HCT116 (cell line): ENCODE measurements around the gene SF3B5. TPM values are rescaled to one million over a fixed set of nuclear protein-coding genes. Genes with fewer than 3 reads are reported as not detected.

Experiments
- ATAC-seq: fragments of 200-7000 bp; cut with Tn5 transposase; 2 replicates; pipeline ENCODE4 v1.9.1; 2020; ENCODE audit warnings: mild to moderate bottlenecking, moderate library complexity
- BruUV-seq: library from RNA; stranded (reverse); fragments of 400-500 nt; replicated peaks from 2 replicates; lab custom pipeline; 2021; lab: Mats Ljungman, UMichigan
- CTCF ChIA-PET: fragments of 300-600 bp; sonication (Branson Sonifier 250); formaldehyde crosslinking; loops from one replicate; lab custom pipeline; 2021; ENCODE audit warnings: antibody characterized with exemption; lab: Charles Lee
- POLR2A ChIA-PET: fragments of 300-600, 350-600 bp; sonication (Branson Sonifier 250); formaldehyde crosslinking; loops from one replicate; lab custom pipeline; 2021; ENCODE audit warnings: antibody characterized with exemption; lab: Charles Lee
- RAD21 ChIA-PET, 2 experiments: fragments of 300-600 bp; sonication (Branson Sonifier 250); formaldehyde crosslinking; loops; one replicate each; lab custom pipeline; 2023; ENCODE audit warnings: low total read pairs in 2 of 2; ENCODE audit not compliant: uncharacterized antibody in 2 of 2, unreplicated experiment in 2 of 2, low non-redundant PET in 1 of 2; lab: Charles Lee
- DNase-seq: peaks from one replicate; pipeline ENCODE4 v3.0.0-alpha.2; 2010; ENCODE audit warnings: low read depth, low spot score
- H2AFZ ChIP-seq: fragments of 200-600 bp; shearing (Covaris generic), sonication (generic); 2 replicates; pipeline ENCODE4 v1.6.1; 2017; ENCODE audit warnings: low read depth, mixed run types, mixed read lengths, antibody characterized with exemption, low read length; ENCODE audit not compliant: poor library complexity, severe bottlenecking
- H3K27ac ChIP-seq: 2 replicates; pipeline ENCODE4 v1.5.1; 2012; ENCODE audit warnings: low read depth, low read length
- H3K27me3 ChIP-seq: fragments of 200-600 bp; sonication (generic); 2 replicates; pipeline ENCODE4 v1.6.1; 2016; ENCODE audit warnings: mixed run types, low read length, mixed read lengths; ENCODE audit not compliant: insufficient read depth
- H3K36me3 ChIP-seq, 2 experiments: fragments of 200-500 bp in 1 of 2; fragments of 200-600 bp in 1 of 2; sonication (Bioruptor generic) in 1 of 2; sonication (generic) in 1 of 2; 2 replicates each; pipeline versions ENCODE4 v1.5.1 to v1.6.1; 2014 to 2016; ENCODE audit warnings: low read length in 2 of 2, inconsistent platforms in 1 of 2, mixed read lengths in 1 of 2, mixed run types in 1 of 2; ENCODE audit not compliant: insufficient read depth in 2 of 2, control insufficient read depth in 1 of 2
- H3K4me1 ChIP-seq, 2 experiments: fragments of 200-600 bp in 1 of 2; sonication (generic) in 1 of 2; 2 replicates each; pipeline versions ENCODE4 v1.5.1 to v1.6.1; 2012 to 2017; ENCODE audit warnings: low read length in 2 of 2, inconsistent platforms in 1 of 2, mild to moderate bottlenecking in 1 of 2, mixed read lengths in 1 of 2, mixed run types in 1 of 2, moderate library complexity in 1 of 2; ENCODE audit not compliant: insufficient read depth in 2 of 2, control insufficient read depth in 1 of 2
- H3K4me2 ChIP-seq: fragments of 200-600 bp; sonication (generic); 2 replicates; pipeline ENCODE4 v1.6.1; 2017; ENCODE audit warnings: mixed run types, low read length, mixed read lengths
- H3K4me3 ChIP-seq, 2 experiments: fragments of 200-600 bp in 1 of 2; sonication (generic) in 1 of 2; replicated peaks in 1 of 2; 2 replicates each; pipeline ENCODE4 v1.5.1; 2011 to 2016; ENCODE audit warnings: low read length in 2 of 2, control low read depth in 1 of 2, low read depth in 1 of 2, mild to moderate bottlenecking in 1 of 2, mixed read lengths in 1 of 2, mixed run types in 1 of 2
- H3K79me2 ChIP-seq: fragments of 200-600 bp; sonication (generic); 2 replicates; pipeline ENCODE4 v1.6.1; 2017; ENCODE audit warnings: mild to moderate bottlenecking, mixed run types, low read length, moderate library complexity, mixed read lengths; ENCODE audit not compliant: insufficient read depth
- H3K9ac ChIP-seq: fragments of 200-600 bp; sonication (generic); 2 replicates; pipeline ENCODE4 v1.6.1; 2016; ENCODE audit warnings: low read length, mixed read lengths
- H3K9me2 ChIP-seq: fragments of 200-600 bp; sonication (generic), shearing (Covaris generic); 2 replicates; pipeline ENCODE4 v1.6.1; 2017; ENCODE audit warnings: mixed run types, mild to moderate bottlenecking, moderate library complexity; ENCODE audit not compliant: insufficient read depth
- H3K9me3 ChIP-seq, 2 experiments: fragments of 200-500 bp in 1 of 2; fragments of 200-600 bp in 1 of 2; sonication (Bioruptor generic) in 1 of 2; sonication (generic) in 1 of 2; 2 replicates each; pipeline ENCODE4 v1.6.1; 2014 to 2017; ENCODE audit warnings: low read length in 2 of 2, mixed read lengths in 2 of 2, inconsistent platforms in 1 of 2, low read depth in 1 of 2, mild to moderate bottlenecking in 1 of 2, mixed run types in 1 of 2, moderate library complexity in 1 of 2; ENCODE audit not compliant: control insufficient read depth in 1 of 2, insufficient read depth in 1 of 2
- H4K20me1 ChIP-seq: fragments of 200-600 bp; sonication (generic), shearing (Covaris generic); 2 replicates; pipeline ENCODE4 v1.6.1; 2017; ENCODE audit warnings: mixed run types, mild to moderate bottlenecking, moderate library complexity; ENCODE audit not compliant: insufficient read depth
- ATF3 ChIP-seq: IDR thresholded peaks from 2 replicates; pipeline ENCODE4 v1.6.1; 2012
- CTCF ChIP-seq, 3 experiments: fragments of 200-600 bp in 1 of 3; sonication (generic) in 1 of 3; IDR thresholded peaks in 2 of 3; conservative IDR thresholded peaks in 1 of 3; 2 replicates each; pipeline ENCODE4 v1.5.1; 2012 to 2017; ENCODE audit warnings: low read depth in 2 of 3, low read length in 2 of 3, antibody characterized with exemption in 1 of 3, borderline replicate concordance in 1 of 3, control low read depth in 1 of 3, mild to moderate bottlenecking in 1 of 3, mixed read lengths in 1 of 3, mixed run types in 1 of 3, moderate library complexity in 1 of 3; ENCODE audit not compliant: insufficient read depth in 1 of 3
- EGR1 ChIP-seq: IDR thresholded peaks from 2 replicates; pipeline ENCODE4 v1.6.1; 2012; ENCODE audit warnings: low read depth
- ELF1 ChIP-seq: IDR thresholded peaks from 2 replicates; pipeline ENCODE4 v1.6.1; 2012; ENCODE audit warnings: low read depth, borderline replicate concordance
- EZH2phosphoT487 ChIP-seq: fragments of 200-600 bp; IDR thresholded peaks from 2 replicates; pipeline ENCODE4 v1.6.1; 2018; ENCODE audit warnings: antibody characterized with exemption, borderline replicate concordance
- FOSL1 ChIP-seq: IDR thresholded peaks from 2 replicates; pipeline ENCODE4 v1.6.1; 2012; ENCODE audit warnings: low read depth
- JUND ChIP-seq: IDR thresholded peaks from 2 replicates; pipeline ENCODE4 v1.6.1; 2012
- POLR2A ChIP-seq: IDR thresholded peaks from 2 replicates; pipeline ENCODE4 v1.7.0; 2011; ENCODE audit warnings: borderline replicate concordance; ENCODE audit not compliant: insufficient read depth, insufficient read length; ENCODE audit errors: extremely low read depth
- POLR2AphosphoS5 ChIP-seq: IDR thresholded peaks from 2 replicates; pipeline ENCODE4 v1.6.1; 2011; ENCODE audit warnings: mild to moderate bottlenecking, low read depth, low read length, moderate library complexity
- SIN3A ChIP-seq: IDR thresholded peaks from 2 replicates; pipeline ENCODE4 v1.6.1; 2012; ENCODE audit warnings: low read depth
- SP1 ChIP-seq: IDR thresholded peaks from 2 replicates; pipeline ENCODE4 v1.6.1; 2012; ENCODE audit warnings: low read depth
- SRF ChIP-seq: IDR thresholded peaks from 2 replicates; pipeline ENCODE4 v1.6.1; 2012; ENCODE audit warnings: low read depth
- TCF7L2 ChIP-seq: IDR thresholded peaks from 2 replicates; pipeline ENCODE4 v1.7.0; 2011; ENCODE audit warnings: borderline replicate concordance, inconsistent platforms; ENCODE audit not compliant: insufficient read depth, insufficient read length; ENCODE audit errors: extremely low read depth
- ZBTB33 ChIP-seq: IDR thresholded peaks from 2 replicates; pipeline ENCODE4 v1.6.1; 2011; ENCODE audit warnings: mild to moderate bottlenecking, low read length, moderate library complexity; ENCODE audit not compliant: insufficient replicate concordance; ENCODE audit errors: extremely low read depth
- ZFX ChIP-seq: fragments of 450-650 bp; IDR thresholded peaks from 2 replicates; pipeline ENCODE4 v1.6.1; 2017
- ZNF274 ChIP-seq: fragments of 200-500 bp; sonication (Bioruptor generic); IDR thresholded peaks from 2 replicates; pipeline ENCODE4 v1.6.1; 2014; ENCODE audit warnings: mild to moderate bottlenecking, low read depth, low read length, inconsistent platforms
- intact Hi-C: fragments of 100-400 bp; cut with micrococcal nuclease; formaldehyde crosslinking; loops from 2 replicates; pipeline ENCODE4 v1.10.0; 2022
- total RNA-seq: library from RNA; stranded (reverse); gene quantifications from one replicate; pipeline ENCODE4 v1.2.1, GENCODE V29; 2021; ENCODE audit not compliant: unreplicated experiment
- TF ChIP-seq, protein P1 (sequence below): IDR thresholded peaks from 2 replicates; pipeline ENCODE4 v1.6.1; 2012; ENCODE audit warnings: low read depth
- TF ChIP-seq, protein P2 (sequence below): IDR thresholded peaks from 2 replicates; pipeline ENCODE4 v1.6.1; 2012

SF3B5 gene
- total RNA-seq, 1 experiment from 2014 or later = 173 TPM

- Histone ChIP-seq H3K27me3 (no peaks in the 10 kb centered on the region), H3K9ac (no peak overlapping the region), H3K4me2 (no peak overlapping the region), H3K9me3 (no peaks in the 10 kb centered on the region), H3K4me1 (no peaks in the 10 kb centered on the region), H3K27ac (no peak overlapping the region), H3K36me3 (no peaks in the 10 kb centered on the region), H3K4me3 (no peak overlapping the region), H3K79me2 (no peaks in the 10 kb centered on the region), H2AFZ (no peak overlapping the region), H3K9me2 (no peaks in the 10 kb centered on the region), H4K20me1 (no peaks in the 10 kb centered on the region)
- no peak for TF ChIP-seq ZBTB33
- no peak for TF ChIP-seq SP1
- no peak for TF ChIP-seq ATF3
- no peak for TF ChIP-seq CTCF (IDR thresholded peaks at IDR 0.05 in 2 of 3, conservative IDR thresholded peaks at IDR 0.05 in 1 of 3; ENCODE audit: borderline replicate concordance in 1 of 3, insufficient read depth in 1 of 3, low read depth in 2 of 3, low read length in 2 of 3)
- no peak for TF ChIP-seq EGR1
- no peak for TF ChIP-seq TCF7L2
- TF ChIP-seq POLR2AphosphoS5 = no peak
- TF ChIP-seq SIN3A = no peak
- TF ChIP-seq JUND = no peak
- TF ChIP-seq, protein P1, sequence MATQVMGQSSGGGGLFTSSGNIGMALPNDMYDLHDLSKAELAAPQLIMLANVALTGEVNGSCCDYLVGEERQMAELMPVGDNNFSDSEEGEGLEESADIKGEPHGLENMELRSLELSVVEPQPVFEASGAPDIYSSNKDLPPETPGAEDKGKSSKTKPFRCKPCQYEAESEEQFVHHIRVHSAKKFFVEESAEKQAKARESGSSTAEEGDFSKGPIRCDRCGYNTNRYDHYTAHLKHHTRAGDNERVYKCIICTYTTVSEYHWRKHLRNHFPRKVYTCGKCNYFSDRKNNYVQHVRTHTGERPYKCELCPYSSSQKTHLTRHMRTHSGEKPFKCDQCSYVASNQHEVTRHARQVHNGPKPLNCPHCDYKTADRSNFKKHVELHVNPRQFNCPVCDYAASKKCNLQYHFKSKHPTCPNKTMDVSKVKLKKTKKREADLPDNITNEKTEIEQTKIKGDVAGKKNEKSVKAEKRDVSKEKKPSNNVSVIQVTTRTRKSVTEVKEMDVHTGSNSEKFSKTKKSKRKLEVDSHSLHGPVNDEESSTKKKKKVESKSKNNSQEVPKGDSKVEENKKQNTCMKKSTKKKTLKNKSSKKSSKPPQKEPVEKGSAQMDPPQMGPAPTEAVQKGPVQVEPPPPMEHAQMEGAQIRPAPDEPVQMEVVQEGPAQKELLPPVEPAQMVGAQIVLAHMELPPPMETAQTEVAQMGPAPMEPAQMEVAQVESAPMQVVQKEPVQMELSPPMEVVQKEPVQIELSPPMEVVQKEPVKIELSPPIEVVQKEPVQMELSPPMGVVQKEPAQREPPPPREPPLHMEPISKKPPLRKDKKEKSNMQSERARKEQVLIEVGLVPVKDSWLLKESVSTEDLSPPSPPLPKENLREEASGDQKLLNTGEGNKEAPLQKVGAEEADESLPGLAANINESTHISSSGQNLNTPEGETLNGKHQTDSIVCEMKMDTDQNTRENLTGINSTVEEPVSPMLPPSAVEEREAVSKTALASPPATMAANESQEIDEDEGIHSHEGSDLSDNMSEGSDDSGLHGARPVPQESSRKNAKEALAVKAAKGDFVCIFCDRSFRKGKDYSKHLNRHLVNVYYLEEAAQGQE = no peak
- no peak for TF ChIP-seq ZFX
- no peak for TF ChIP-seq ZNF274
- no peak for TF ChIP-seq EZH2phosphoT487
- TF ChIP-seq POLR2A = no peak
- TF ChIP-seq, protein P2, sequence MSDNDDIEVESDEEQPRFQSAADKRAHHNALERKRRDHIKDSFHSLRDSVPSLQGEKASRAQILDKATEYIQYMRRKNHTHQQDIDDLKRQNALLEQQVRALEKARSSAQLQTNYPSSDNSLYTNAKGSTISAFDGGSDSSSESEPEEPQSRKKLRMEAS = no peak
- TF ChIP-seq SRF = no peak
- no peak for TF ChIP-seq FOSL1
- TF ChIP-seq ELF1 = no peak
- intact Hi-C loops = no loop called here
- ChIA-PET RAD21 (no interaction called here), CTCF (no interaction called here), POLR2A (no interaction called here)
- DNase-seq = no peak
- no peak for ATAC-seq
- no TSS peak for BruUV-seq
Observed at GRCh38 chr6:144139817-144140216, 44.4 kb upstream of the SF3B5 start.
